Stromal cell of bone marrow (primary cell): Measurements from ENCODE around the gene UBASH3B.

Source experiments
- DNase-seq: peaks from one replicate; pipeline ENCODE4 v3.0.0-alpha.2; 2012; ENCODE audit warnings: low read depth

The UBASH3B gene

GRCh38 chr11:122784325-122784955 is 128.9 kb downstream of the UBASH3B start:
- DNase-seq = peak; percentile 95

- no peak for DNase-seq
Measured at GRCh38 chr11:122785031-122785541, 129.6 kb downstream of the UBASH3B start.

GRCh38 chr11:122786896-122787295 is 131.4 kb downstream of the UBASH3B start:
- DNase-seq = no peak

- DNase-seq = no peak
Measured at GRCh38 chr11:122788781-122789535, 133.4 kb downstream of the UBASH3B start.

DNA sequence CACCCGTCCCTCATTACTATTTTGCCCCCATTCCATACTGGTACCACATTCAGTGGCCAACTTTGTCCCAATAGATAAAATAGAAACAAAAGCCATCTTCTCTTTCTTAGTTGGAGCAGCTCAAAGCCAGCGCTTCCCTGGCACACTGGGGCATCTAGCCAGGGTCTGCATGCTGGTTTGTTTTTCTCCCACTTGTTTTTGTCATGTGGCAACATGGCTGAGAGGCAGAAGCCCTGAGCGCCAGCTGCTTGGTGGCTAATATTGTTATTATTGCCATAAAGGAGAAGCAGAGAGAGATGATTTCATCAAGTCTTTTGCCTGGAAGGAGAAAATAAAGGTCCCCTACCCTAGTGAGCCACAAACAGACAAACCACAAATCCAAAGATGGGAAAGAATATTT is 134.4 kb downstream of the UBASH3B start:
- DNase-seq = no peak

- no peak for DNase-seq
Measured at GRCh38 chr11:122791411-122791810, 135.9 kb downstream of the UBASH3B start.

DNA sequence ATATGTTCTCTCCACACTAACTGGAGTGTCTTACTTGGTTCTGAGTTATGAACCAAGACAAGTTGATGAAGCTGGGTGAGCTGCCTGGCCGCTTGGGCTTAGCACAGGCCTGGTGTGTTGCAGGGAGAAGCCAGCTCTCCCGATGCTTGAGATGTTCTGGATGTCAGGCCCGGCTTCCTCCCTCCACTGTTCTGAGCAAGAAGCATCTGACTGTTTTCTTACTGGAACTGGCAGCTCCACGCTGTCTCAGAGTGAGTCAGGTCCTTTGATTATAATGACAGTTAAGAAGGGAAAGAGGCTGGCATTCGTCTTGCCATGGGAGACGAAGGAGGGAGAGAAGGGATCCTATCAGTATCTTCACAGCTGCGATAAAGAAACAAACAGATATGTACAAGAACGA is 136.3 kb downstream of the UBASH3B start:
- peak; percentile 80 for DNase-seq

DNA sequence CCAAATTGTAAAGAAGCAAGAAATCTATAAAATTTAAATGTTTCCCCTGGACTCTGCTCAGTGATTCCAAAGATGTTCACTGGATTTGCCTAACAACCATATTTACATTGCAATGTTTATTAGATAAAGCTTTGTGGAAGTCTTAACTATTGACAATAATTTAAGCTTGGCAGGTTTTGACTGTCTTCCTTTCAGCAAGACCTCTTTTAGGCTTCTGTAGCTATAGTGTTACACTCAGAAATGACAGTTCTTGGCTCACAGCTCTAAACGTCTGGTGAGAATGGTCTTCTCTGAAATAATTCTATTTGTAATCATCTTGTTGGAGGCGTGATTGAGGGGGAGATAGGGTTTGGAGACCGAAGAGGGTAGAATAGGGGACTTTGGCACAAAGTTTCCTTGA is 138.0 kb downstream of the UBASH3B start:
- DNase-seq = no peak

GRCh38 chr11:122795307-122795706 is 139.8 kb downstream of the UBASH3B start:
- no peak for DNase-seq

GRCh38 chr11:122796128-122796717 is 140.7 kb downstream of the UBASH3B start:
- DNase-seq = no peak

- DNase-seq = no peak
Measured at GRCh38 chr11:122797651-122798050, 142.1 kb downstream of the UBASH3B start.

GRCh38 chr11:122799406-122800105 is 144.0 kb downstream of the UBASH3B start:
- no peak for DNase-seq

DNA sequence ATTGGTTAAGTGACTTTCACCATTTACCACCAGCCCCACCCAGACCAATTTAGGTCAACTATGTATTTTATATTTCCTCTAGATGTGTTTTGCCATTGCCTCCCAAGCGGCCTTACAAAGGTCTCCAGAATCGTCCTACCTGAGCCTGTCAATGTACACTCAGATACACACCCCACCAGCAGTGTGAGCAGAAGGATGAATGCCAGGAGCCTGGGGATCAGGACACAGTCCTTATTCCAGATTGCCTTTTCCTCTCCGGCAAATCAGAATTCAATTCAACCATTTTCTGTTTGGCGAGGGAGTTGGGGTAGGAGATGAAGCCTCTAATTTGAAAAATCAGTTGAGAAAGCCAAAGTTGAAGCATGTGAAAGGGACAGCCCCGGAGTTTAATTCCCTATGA is 147.4 kb downstream of the UBASH3B start:
- no peak for DNase-seq

- DNase-seq = peak; percentile 92
Measured at GRCh38 chr11:122803306-122803705, 147.8 kb downstream of the UBASH3B start.

DNA sequence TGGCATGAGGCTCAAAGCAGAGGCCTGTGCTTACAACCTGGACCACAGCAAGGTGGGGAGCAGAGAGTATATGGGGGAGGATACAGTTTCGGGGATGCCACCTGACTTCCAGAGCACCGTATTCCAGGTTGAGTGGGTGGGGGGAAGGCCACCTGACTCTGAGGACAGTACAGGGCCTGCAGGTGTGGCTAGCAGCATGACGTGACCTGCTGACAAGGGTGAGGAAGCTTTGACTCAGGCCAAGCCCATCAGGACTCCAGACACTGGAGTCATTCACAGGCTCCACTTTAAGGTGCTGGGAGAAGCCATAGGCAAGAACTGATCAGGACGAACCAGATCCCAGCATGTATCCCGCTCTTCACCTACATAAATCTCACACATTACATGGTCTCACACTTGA is 148.2 kb downstream of the UBASH3B start:
- no peak for DNase-seq

DNA sequence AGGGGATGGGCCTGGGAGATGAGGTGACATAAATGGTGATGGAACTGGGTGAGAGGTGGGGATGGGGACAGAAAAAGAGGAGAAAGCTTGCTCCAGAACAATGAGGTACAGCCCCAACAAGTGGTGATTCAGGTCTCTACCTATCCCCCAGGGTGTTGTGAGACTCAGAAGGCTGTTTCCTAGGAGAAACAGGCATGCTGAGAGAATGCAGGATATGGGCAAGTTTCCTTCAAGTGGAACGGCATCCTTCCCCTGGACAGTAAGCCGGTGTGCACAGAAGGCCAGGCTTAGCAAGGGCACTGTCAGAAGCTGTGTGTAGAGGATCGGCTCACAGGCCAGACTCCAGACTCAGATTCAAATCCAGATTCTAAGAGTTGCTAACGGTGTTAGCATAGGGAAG is 148.6 kb downstream of the UBASH3B start:
- DNase-seq = peak; percentile 80

- DNase-seq = no peak
Measured at GRCh38 chr11:122804796-122805195, 149.3 kb downstream of the UBASH3B start.

DNA sequence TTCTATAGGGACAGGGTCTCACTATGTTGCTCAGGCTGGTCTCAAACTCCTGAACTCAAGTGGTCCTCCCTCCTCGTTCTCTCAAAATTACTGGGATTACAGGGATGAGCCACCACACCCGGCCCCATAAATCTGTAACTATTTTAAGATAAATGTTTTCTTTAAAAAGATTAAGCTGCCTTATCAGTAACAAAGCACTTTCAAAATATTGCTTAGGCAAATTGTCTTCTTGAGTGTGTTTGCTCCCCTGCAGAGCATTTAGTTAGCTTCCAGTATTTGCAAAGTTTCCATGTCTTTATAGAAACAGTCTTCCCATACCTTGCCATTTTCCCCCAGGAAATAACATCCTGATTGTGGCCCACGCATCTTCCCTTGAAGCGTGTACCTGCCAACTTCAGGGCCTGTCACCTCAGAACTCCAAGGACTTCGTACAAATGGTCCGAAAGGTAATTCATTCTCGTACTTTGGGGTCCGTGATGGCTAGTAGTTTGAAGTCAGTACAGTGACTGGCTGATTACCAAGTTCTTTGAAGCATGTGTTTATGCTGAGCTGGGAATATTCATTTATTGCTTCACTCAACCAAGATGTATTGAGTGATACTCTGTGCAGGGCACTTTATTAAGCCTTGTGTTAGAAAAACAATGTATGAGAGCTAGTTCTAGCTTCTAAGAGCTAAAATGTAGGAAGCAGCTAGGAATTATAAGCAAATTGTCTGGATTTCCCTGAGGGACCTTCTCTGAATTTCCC is 152.4 kb downstream of the UBASH3B start:
- DNase-seq = no peak

GRCh38 chr11:122808478-122808869 is 153.0 kb downstream of the UBASH3B start:
- DNase-seq = no peak

- DNase-seq = no peak
Measured at GRCh38 chr11:122809866-122810265, 154.3 kb downstream of the UBASH3B start.

GRCh38 chr11:122811721-122812120 is 156.2 kb downstream of the UBASH3B start:
- DNase-seq = no peak

- DNase-seq = no peak
Measured at GRCh38 chr11:122812638-122813037, 157.1 kb downstream of the UBASH3B start.
